ENCODE results near the gene HLX. TPM values are rescaled to one million over a fixed set of nuclear protein-coding genes. Genes with fewer than 3 reads are reported as not detected.

The HLX gene
- polyA plus RNA-seq, 1 experiment = 3.7 TPM

GRCh38 chr1:220904876-220905275 lies 25.6 kb downstream of the HLX start:
- Histone ChIP-seq H3K4me3 (ENCODE audit: low read depth, low read length) (no peak overlapping the region), H3K27ac (ENCODE audit: low read depth, low read length) (no peak overlapping the region), H3K27me3 (ENCODE audit: control insufficient read depth, insufficient read depth, low read length) (no peaks in the 10 kb centered on the region), H3K9me3 (ENCODE audit: control insufficient read depth, insufficient read depth, low read length) (no peaks in the 10 kb centered on the region)
- POLR2A ChIA-PET = no interaction called here
- no peak for DNase-seq (ENCODE audit: low read depth, low spot score)
- CTCF ChIA-PET = interaction anchor here (1.0 kb wide), 1 partner anchor 299 kb away, joined by 4 read pairs; no protein-coding TSS in a partner anchor
- no peak for TF ChIP-seq CTCF (IDR thresholded peaks at IDR 0.05; ENCODE audit: low read depth, low read length)

GRCh38 chr1:220905650-220906560 lies 26.7 kb downstream of the HLX start:
- CTCF ChIA-PET = interaction anchor here (1.0 kb wide), 1 partner anchor 298 kb away, joined by 4 read pairs; no protein-coding TSS in a partner anchor
- H3K4me3 ChIP-seq (ENCODE audit: low read depth, low read length) = no peak overlapping the region
- POLR2A ChIA-PET = no interaction called here
- no peak overlapping the region for H3K27ac ChIP-seq (ENCODE audit: low read depth, low read length)
- no peaks in the 10 kb centered on the region for H3K9me3 ChIP-seq (ENCODE audit: control insufficient read depth, insufficient read depth, low read length)
- no peaks in the 10 kb centered on the region for H3K27me3 ChIP-seq (ENCODE audit: control insufficient read depth, insufficient read depth, low read length)
- no peak for DNase-seq (ENCODE audit: low read depth, low spot score)
- no peak for TF ChIP-seq CTCF (IDR thresholded peaks at IDR 0.05; ENCODE audit: low read depth, low read length)

GRCh38 chr1:220906561-220907334 lies 27.5 kb downstream of the HLX start:
- Histone ChIP-seq H3K27me3 (ENCODE audit: control insufficient read depth, insufficient read depth, low read length) (no peaks in the 10 kb centered on the region), H3K27ac (ENCODE audit: low read depth, low read length) (no peak overlapping the region), H3K4me3 (ENCODE audit: low read depth, low read length) (no peak overlapping the region), H3K9me3 (ENCODE audit: control insufficient read depth, insufficient read depth, low read length) (no peaks in the 10 kb centered on the region)
- no peak for DNase-seq (ENCODE audit: low read depth, low spot score)
- CTCF ChIA-PET = interaction anchor here (1.8 to 3.4 kb wide), 2 partner anchors 297 to 528 kb away, joined by 4 to 36 read pairs; no protein-coding TSS in a partner anchor
- no peak for TF ChIP-seq CTCF (IDR thresholded peaks at IDR 0.05; ENCODE audit: low read depth, low read length)
- POLR2A ChIA-PET = no interaction called here

GRCh38 chr1:220908757-220909156 lies 29.5 kb downstream of the HLX start:
- no peaks in the 10 kb centered on the region for H3K27me3 ChIP-seq (ENCODE audit: control insufficient read depth, insufficient read depth, low read length)
- peak; percentile 7 for DNase-seq (ENCODE audit: low read depth, low spot score)
- CTCF ChIA-PET = interaction anchor here (0.8 to 3.4 kb wide), 8 partner anchors 22 to 527 kb away, joined by 3 to 36 read pairs (median 3); no protein-coding TSS in a partner anchor
- POLR2A ChIA-PET = no interaction called here
- peak; percentile 78 for TF ChIP-seq CTCF (IDR thresholded peaks at IDR 0.05; ENCODE audit: low read depth, low read length)
- no peak overlapping the region for H3K4me3 ChIP-seq (ENCODE audit: low read depth, low read length)
- H3K9me3 ChIP-seq (ENCODE audit: control insufficient read depth, insufficient read depth, low read length) = no peaks in the 10 kb centered on the region
- no peak overlapping the region for H3K27ac ChIP-seq (ENCODE audit: low read depth, low read length)

All from AG04450 (cell line).